Measurements from ENCODE around the gene AGO1.

AGO1 gene

GRCh38 chr1:35838693-35839245, 44.2 kb upstream of the AGO1 start:
- H3K4me1 ChIP-seq, result no peaks in the 10 kb centered on the region
- H3K4me3 ChIP-seq (ENCODE audit: low read depth, low read length), result no peak overlapping the region
- H2AFZ ChIP-seq, result no peak overlapping the region
- H3K4me2 ChIP-seq (ENCODE audit: low read length), result no peak overlapping the region
- TF ChIP-seq CTCF (IDR thresholded peaks at IDR 0.05), result no peak
- H3K27ac ChIP-seq, result no peak overlapping the region
- H3K36me3 ChIP-seq (ENCODE audit: control insufficient read depth, insufficient read depth, low read length), result no peaks in the 10 kb centered on the region
- H3K9ac ChIP-seq, result no peak overlapping the region
- H3K79me2 ChIP-seq, result no peaks in the 10 kb centered on the region
- no peaks in the 10 kb centered on the region for H3K27me3 ChIP-seq (ENCODE audit: control insufficient read depth, insufficient read depth, low read length)
- H3K9me3 ChIP-seq (ENCODE audit: control insufficient read depth, low read length), result no peaks in the 10 kb centered on the region

DNA sequence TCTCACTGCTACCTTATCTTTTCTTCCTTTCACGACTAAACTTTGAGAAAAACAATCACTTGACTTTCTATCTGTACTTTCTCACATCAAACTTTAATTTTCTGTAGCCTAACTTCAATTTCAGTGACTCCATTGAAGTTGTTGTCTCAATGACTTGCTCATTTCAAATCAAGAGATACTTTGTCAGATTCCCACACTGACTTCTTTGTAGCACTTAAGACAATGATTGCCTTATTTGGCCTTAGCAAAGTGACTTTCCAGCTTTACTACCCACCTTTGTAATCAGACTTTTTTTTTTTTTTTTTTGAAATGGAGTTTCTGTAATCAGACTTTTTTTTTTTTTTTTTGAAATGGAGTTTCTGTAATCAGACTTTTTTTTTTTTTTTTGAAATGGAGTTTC, 38.2 kb upstream of the AGO1 start:
- H3K27me3 ChIP-seq (ENCODE audit: control insufficient read depth, insufficient read depth, low read length), result no peaks in the 10 kb centered on the region
- no peak overlapping the region for H3K27ac ChIP-seq
- H3K79me2 ChIP-seq, result no peaks in the 10 kb centered on the region
- H3K4me1 ChIP-seq, result no peaks in the 10 kb centered on the region
- no peaks in the 10 kb centered on the region for H3K9me3 ChIP-seq (ENCODE audit: control insufficient read depth, low read length)
- H3K4me3 ChIP-seq (ENCODE audit: low read depth, low read length), result no peak overlapping the region
- H3K4me2 ChIP-seq (ENCODE audit: low read length), result no peak overlapping the region
- TF ChIP-seq CTCF (IDR thresholded peaks at IDR 0.05), result no peak
- no peaks in the 10 kb centered on the region for H3K36me3 ChIP-seq (ENCODE audit: control insufficient read depth, insufficient read depth, low read length)
- H3K9ac ChIP-seq, result no peak overlapping the region
- no peak overlapping the region for H2AFZ ChIP-seq

DNA sequence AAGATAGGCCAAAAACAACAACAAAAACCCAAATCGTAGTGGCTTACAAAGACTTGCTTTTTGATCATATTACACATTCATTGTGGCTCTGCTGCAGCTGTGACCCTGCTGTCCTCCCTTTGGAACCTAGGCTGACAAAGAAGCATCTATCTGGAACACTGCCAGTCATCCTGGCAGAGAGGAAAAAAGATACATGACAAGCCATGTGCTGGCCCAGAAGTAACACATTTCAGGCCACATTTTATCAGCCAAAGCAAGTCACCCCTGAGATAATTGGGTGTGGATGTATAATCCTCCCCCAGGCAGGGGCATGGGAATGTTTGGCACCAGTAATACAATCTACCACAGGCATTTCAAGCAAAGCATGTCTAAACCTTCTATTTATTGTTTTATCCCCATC, 37.2 kb upstream of the AGO1 start:
- H3K4me2 ChIP-seq (ENCODE audit: low read length), result no peak overlapping the region
- H3K36me3 ChIP-seq (ENCODE audit: control insufficient read depth, insufficient read depth, low read length), result no peaks in the 10 kb centered on the region
- H3K79me2 ChIP-seq, result no peaks in the 10 kb centered on the region
- H3K27ac ChIP-seq, result no peak overlapping the region
- H3K27me3 ChIP-seq (ENCODE audit: control insufficient read depth, insufficient read depth, low read length), result no peaks in the 10 kb centered on the region
- no peak overlapping the region for H2AFZ ChIP-seq
- no peak for TF ChIP-seq CTCF (IDR thresholded peaks at IDR 0.05)
- H3K9ac ChIP-seq, result no peak overlapping the region
- H3K4me3 ChIP-seq (ENCODE audit: low read depth, low read length), result no peak overlapping the region
- H3K4me1 ChIP-seq, result no peaks in the 10 kb centered on the region
- H3K9me3 ChIP-seq (ENCODE audit: control insufficient read depth, low read length), result no peaks in the 10 kb centered on the region

GRCh38 chr1:35847935-35848565, 35.0 kb upstream of the AGO1 start:
- H3K27ac ChIP-seq, result no peak overlapping the region
- H3K4me2 ChIP-seq (ENCODE audit: low read length), result no peak overlapping the region
- no peak for TF ChIP-seq CTCF (IDR thresholded peaks at IDR 0.05)
- no peak overlapping the region for H3K4me3 ChIP-seq (ENCODE audit: low read depth, low read length)
- H3K4me1 ChIP-seq, result no peaks in the 10 kb centered on the region
- H3K27me3 ChIP-seq (ENCODE audit: control insufficient read depth, insufficient read depth, low read length), result no peaks in the 10 kb centered on the region
- H2AFZ ChIP-seq, result no peak overlapping the region
- no peaks in the 10 kb centered on the region for H3K9me3 ChIP-seq (ENCODE audit: control insufficient read depth, low read length)
- no peak overlapping the region for H3K9ac ChIP-seq
- no peaks in the 10 kb centered on the region for H3K36me3 ChIP-seq (ENCODE audit: control insufficient read depth, insufficient read depth, low read length)
- H3K79me2 ChIP-seq, result no peaks in the 10 kb centered on the region

- no peaks in the 10 kb centered on the region for H3K79me2 ChIP-seq
- peak overlapping the region; percentile 5 for H2AFZ ChIP-seq
- no peaks in the 10 kb centered on the region for H3K36me3 ChIP-seq (ENCODE audit: control insufficient read depth, insufficient read depth, low read length)
- H3K4me1 ChIP-seq, result no peaks in the 10 kb centered on the region
- no peaks in the 10 kb centered on the region for H3K27me3 ChIP-seq (ENCODE audit: control insufficient read depth, insufficient read depth, low read length)
- H3K4me2 ChIP-seq (ENCODE audit: low read length), result peak overlapping the region; percentile 53
- peak overlapping the region; percentile 20 for H3K4me3 ChIP-seq (ENCODE audit: low read depth, low read length)
- no peak for TF ChIP-seq CTCF (IDR thresholded peaks at IDR 0.05)
- no peaks in the 10 kb centered on the region for H3K9me3 ChIP-seq (ENCODE audit: control insufficient read depth, low read length)
- H3K9ac ChIP-seq, result no peak overlapping the region
- H3K27ac ChIP-seq, result peak overlapping the region; percentile 51
Observed at GRCh38 chr1:35850051-35850450, 33.0 kb upstream of the AGO1 start.
